ENCODE data around the gene CYB5R3. TPM values are rescaled to one million over a fixed set of nuclear protein-coding genes. Genes with fewer than 3 reads are reported as not detected.

Gene CYB5R3
- total and polyA plus RNA-seq, 4 donors = 49.4 to 210 (median 134) TPM

DNA sequence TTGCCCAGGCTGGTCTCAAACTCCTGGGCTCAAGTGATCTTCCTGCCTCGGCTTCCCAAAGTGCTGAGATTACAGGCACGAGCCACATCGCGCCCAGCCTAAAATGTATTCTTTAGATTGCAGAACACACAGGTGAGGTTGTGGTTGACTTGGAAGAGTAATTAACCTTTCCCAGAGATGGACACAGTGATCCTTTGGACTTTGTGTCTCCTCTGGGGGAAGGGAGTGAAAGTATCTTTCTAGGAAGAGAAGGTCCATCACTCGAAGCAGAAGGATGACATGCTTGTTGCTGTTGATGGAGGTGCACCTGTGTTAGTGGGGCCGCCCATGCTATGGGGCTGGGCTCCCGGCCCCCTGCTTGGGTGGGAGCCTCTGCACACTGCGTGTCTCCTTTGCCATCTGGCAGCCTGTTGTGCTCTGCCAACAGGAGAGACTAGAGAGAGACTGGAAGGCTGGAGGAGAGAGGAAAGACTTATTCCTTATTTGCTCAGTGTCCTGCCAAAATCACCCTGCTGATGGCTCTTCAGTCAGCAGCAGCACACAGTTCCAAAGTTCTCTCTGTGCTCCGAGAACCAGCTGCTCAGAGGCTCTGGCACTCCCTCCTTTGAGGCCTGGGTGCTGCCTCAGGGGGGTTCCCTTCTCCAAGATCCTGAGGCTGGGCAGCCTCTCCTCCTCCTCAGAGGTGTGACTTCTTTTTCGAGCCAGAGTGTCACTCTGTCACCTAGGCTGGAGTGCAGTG is 33.1 kb upstream of the CYB5R3 start:
- H3K4me3 ChIP-seq (ENCODE audit: low read depth in 1 of 3, low read length in 3 of 3) = no peak overlapping the region
- WGBS = 57% methylated on average over 10 of the region's 10 CpGs
- TF ChIP-seq SP1 (IDR thresholded peaks at IDR 0.05) (no peak), RXRA (IDR thresholded peaks at IDR 0.05) (peak in 1 of 2 donors; percentile 11), HNF4A (conservative IDR thresholded peaks at IDR 0.05) (peak; percentile 59), RAD21 (IDR thresholded peaks at IDR 0.05) (peak in 1 of 2 donors; percentile 10)
- peaks cover 0 to 4% (median 2%) of the 10 kb centered on the region in 4 donors for H3K4me1 ChIP-seq (ENCODE audit: control insufficient read depth in 4 of 4, insufficient read depth in 4 of 4, low read length in 3 of 4)
- H3K27me3 ChIP-seq (ENCODE audit: control insufficient read depth in 4 of 4, insufficient read depth in 4 of 4, low read length in 3 of 4) = no peaks in the 10 kb centered on the region
- peaks cover 0 to 1% (median 0%) of the 10 kb centered on the region in 4 donors for H3K9me3 ChIP-seq (ENCODE audit: control insufficient read depth in 4 of 4, low read length in 3 of 4)
- no peak for DNase-seq (ENCODE audit: low spot score)
- no peak overlapping the region for H3K9ac ChIP-seq (ENCODE audit: low read depth in 1 of 2, low read length in 2 of 2)
- H3K27ac ChIP-seq (ENCODE audit: low read depth in 1 of 2, low read length in 2 of 2) = no peak overlapping the region
- no peaks in the 10 kb centered on the region for H3K36me3 ChIP-seq (ENCODE audit: control insufficient read depth in 4 of 4, insufficient read depth in 3 of 4, low read depth in 1 of 4, low read length in 3 of 4)

DNA sequence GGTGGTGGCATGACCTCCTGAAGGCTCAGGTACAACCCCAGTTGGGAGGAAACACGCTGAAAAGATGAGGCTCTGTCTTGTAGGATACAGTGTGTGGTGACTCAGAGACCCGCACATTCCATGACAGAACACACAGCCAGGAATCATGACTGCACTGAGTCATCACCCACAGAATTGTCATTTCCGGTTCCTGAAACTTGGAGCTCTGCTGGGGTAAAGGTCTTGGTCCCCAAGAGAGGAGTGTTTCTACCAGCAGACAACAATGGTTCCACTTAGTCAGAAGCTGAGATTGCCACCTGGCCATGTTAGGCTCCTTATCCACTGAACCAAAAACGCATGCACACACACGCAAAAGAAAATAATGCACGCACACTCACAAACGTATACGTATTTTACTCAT is 31.5 kb upstream of the CYB5R3 start:
- Histone ChIP-seq H3K4me1 (ENCODE audit: control insufficient read depth in 4 of 4, insufficient read depth in 4 of 4, low read length in 3 of 4) (peaks cover 0 to 4% (median 3%) of the 10 kb centered on the region in 4 donors), H3K27ac (ENCODE audit: low read depth in 1 of 2, low read length in 2 of 2) (no peak overlapping the region), H3K36me3 (ENCODE audit: control insufficient read depth in 4 of 4, insufficient read depth in 3 of 4, low read depth in 1 of 4, low read length in 3 of 4) (no peaks in the 10 kb centered on the region), H3K4me3 (ENCODE audit: low read depth in 1 of 3, low read length in 3 of 3) (no peak overlapping the region), H3K27me3 (ENCODE audit: control insufficient read depth in 4 of 4, insufficient read depth in 4 of 4, low read length in 3 of 4) (no peaks in the 10 kb centered on the region), H3K9ac (ENCODE audit: low read depth in 1 of 2, low read length in 2 of 2) (no peak overlapping the region), H3K9me3 (ENCODE audit: control insufficient read depth in 4 of 4, low read length in 3 of 4) (peaks cover 0 to 1% (median 0%) of the 10 kb centered on the region in 4 donors)
- TF ChIP-seq YY1 (IDR thresholded peaks at IDR 0.05) (no peak), JUND (IDR thresholded peaks at IDR 0.05) (no peak), FOXA2 (IDR thresholded peaks at IDR 0.05) (no peak), RAD21 (IDR thresholded peaks at IDR 0.05) (no peak)
- TF ChIP-seq, protein P1, sequence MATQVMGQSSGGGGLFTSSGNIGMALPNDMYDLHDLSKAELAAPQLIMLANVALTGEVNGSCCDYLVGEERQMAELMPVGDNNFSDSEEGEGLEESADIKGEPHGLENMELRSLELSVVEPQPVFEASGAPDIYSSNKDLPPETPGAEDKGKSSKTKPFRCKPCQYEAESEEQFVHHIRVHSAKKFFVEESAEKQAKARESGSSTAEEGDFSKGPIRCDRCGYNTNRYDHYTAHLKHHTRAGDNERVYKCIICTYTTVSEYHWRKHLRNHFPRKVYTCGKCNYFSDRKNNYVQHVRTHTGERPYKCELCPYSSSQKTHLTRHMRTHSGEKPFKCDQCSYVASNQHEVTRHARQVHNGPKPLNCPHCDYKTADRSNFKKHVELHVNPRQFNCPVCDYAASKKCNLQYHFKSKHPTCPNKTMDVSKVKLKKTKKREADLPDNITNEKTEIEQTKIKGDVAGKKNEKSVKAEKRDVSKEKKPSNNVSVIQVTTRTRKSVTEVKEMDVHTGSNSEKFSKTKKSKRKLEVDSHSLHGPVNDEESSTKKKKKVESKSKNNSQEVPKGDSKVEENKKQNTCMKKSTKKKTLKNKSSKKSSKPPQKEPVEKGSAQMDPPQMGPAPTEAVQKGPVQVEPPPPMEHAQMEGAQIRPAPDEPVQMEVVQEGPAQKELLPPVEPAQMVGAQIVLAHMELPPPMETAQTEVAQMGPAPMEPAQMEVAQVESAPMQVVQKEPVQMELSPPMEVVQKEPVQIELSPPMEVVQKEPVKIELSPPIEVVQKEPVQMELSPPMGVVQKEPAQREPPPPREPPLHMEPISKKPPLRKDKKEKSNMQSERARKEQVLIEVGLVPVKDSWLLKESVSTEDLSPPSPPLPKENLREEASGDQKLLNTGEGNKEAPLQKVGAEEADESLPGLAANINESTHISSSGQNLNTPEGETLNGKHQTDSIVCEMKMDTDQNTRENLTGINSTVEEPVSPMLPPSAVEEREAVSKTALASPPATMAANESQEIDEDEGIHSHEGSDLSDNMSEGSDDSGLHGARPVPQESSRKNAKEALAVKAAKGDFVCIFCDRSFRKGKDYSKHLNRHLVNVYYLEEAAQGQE (IDR thresholded peaks at IDR 0.05) = no peak
- WGBS = 86% methylated on average over 8 of the region's 8 CpGs
- no peak for DNase-seq (ENCODE audit: low spot score)

DNA sequence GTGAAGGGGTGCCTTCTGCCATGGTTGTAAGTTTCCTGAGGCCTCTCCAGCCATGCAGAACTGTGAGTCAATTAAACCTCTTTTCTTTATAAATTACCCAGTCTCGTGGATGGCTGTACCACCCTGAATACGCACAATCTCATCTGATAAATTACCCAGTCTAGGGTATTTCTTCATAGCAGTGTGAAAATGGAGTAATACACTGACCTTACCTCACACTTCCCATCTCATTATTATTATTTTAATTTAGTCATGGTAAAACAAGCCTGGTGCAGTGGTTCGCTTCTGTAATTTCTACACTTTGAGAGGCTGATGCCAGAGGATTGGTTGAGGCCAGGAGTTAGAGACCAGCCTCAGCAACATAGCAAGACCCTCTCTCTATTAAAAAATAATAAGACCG is 30.5 kb upstream of the CYB5R3 start:
- Histone ChIP-seq H3K27ac (ENCODE audit: low read depth in 1 of 2, low read length in 2 of 2) (no peak overlapping the region), H3K4me1 (ENCODE audit: control insufficient read depth in 4 of 4, insufficient read depth in 4 of 4, low read length in 3 of 4) (peaks cover 0 to 4% (median 3%) of the 10 kb centered on the region in 4 donors), H3K9me3 (ENCODE audit: control insufficient read depth in 4 of 4, low read length in 3 of 4) (peaks cover 0 to 1% (median 0%) of the 10 kb centered on the region in 4 donors), H3K4me3 (ENCODE audit: low read depth in 1 of 3, low read length in 3 of 3) (no peak overlapping the region), H3K27me3 (ENCODE audit: control insufficient read depth in 4 of 4, insufficient read depth in 4 of 4, low read length in 3 of 4) (no peaks in the 10 kb centered on the region), H3K9ac (ENCODE audit: low read depth in 1 of 2, low read length in 2 of 2) (no peak overlapping the region), H3K36me3 (ENCODE audit: control insufficient read depth in 4 of 4, insufficient read depth in 3 of 4, low read depth in 1 of 4, low read length in 3 of 4) (no peaks in the 10 kb centered on the region)
- no peak for DNase-seq (ENCODE audit: low spot score)
- 97% methylated on average over 4 of the region's 4 CpGs for WGBS
- TF ChIP-seq, protein P2, sequence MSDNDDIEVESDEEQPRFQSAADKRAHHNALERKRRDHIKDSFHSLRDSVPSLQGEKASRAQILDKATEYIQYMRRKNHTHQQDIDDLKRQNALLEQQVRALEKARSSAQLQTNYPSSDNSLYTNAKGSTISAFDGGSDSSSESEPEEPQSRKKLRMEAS (IDR thresholded peaks at IDR 0.05) = no peak
- TF ChIP-seq, protein P3, sequence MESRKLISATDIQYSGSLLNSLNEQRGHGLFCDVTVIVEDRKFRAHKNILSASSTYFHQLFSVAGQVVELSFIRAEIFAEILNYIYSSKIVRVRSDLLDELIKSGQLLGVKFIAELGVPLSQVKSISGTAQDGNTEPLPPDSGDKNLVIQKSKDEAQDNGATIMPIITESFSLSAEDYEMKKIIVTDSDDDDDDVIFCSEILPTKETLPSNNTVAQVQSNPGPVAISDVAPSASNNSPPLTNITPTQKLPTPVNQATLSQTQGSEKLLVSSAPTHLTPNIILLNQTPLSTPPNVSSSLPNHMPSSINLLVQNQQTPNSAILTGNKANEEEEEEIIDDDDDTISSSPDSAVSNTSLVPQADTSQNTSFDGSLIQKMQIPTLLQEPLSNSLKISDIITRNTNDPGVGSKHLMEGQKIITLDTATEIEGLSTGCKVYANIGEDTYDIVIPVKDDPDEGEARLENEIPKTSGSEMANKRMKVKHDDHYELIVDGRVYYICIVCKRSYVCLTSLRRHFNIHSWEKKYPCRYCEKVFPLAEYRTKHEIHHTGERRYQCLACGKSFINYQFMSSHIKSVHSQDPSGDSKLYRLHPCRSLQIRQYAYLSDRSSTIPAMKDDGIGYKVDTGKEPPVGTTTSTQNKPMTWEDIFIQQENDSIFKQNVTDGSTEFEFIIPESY (IDR thresholded peaks at IDR 0.05) = no peak
- no peak for TF ChIP-seq HNF4G (IDR thresholded peaks at IDR 0.05)
- no peak for TF ChIP-seq HNF4A (conservative IDR thresholded peaks at IDR 0.05)
- TF ChIP-seq, protein P4, sequence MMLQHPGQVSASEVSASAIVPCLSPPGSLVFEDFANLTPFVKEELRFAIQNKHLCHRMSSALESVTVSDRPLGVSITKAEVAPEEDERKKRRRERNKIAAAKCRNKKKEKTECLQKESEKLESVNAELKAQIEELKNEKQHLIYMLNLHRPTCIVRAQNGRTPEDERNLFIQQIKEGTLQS (IDR thresholded peaks at IDR 0.05) = no peak
- no peak for TF ChIP-seq GABPA (IDR thresholded peaks at IDR 0.05 in 1 of 2, conservative IDR thresholded peaks at IDR 0.05 in 1 of 2)
- TF ChIP-seq, protein P1 (IDR thresholded peaks at IDR 0.05) = no peak
- no peak for TF ChIP-seq FOXA1 (IDR thresholded peaks at IDR 0.05)
- no peak for TF ChIP-seq FOXA2 (IDR thresholded peaks at IDR 0.05)
- no peak for TF ChIP-seq RAD21 (IDR thresholded peaks at IDR 0.05)
- no peak for TF ChIP-seq TAF1 (conservative IDR thresholded peaks at IDR 0.05)

Data from liver (tissue), 9 donors.